Measurements from ENCODE around the gene PPIL3. TPM values are rescaled to one million over a fixed set of nuclear protein-coding genes. Genes with fewer than 3 reads are reported as not detected.

PPIL3 gene
- total RNA-seq (2022; extraction: Qiagen RNA extraction; ENCODE audit: low read depth) = 23.4 to 32.4 TPM (median 26.2 TPM) in 5 replicates

GRCh38 chr2:200888704-200889625, at the start of gene PPIL3, which contains the start of gene NIF3L1:
Gene PPIL3 (minus strand): TSS chr2:200889077. CDS start chr2:200887615, 1,462 bp downstream.
Gene NIF3L1 (plus strand): TSS chr2:200889371. CDS start chr2:200891944, 2,573 bp downstream.

GRCh38 chr2:200864176-200865034, 24.5 kb downstream of the PPIL3 start, which contains the start of gene CLK1:
Gene CLK1 (minus strand): TSS chr2:200864658. CDS start chr2:200861862, 2,796 bp downstream.

Other genes with a start within 250 kb of the PPIL3 start
- 345 to 728 TPM (median 398 TPM) in 5 replicates for gene BZW1, start 77.2 kb downstream of the PPIL3 start, total RNA-seq (2022; extraction: Qiagen RNA extraction; ENCODE audit: low read depth)
- gene CLK1, start 24.4 kb downstream of the PPIL3 start, total RNA-seq (2022; extraction: Qiagen RNA extraction; ENCODE audit: low read depth) = 36.0 to 52.1 TPM (median 41.7 TPM) in 5 replicates
- gene NIF3L1, start 294 bp upstream of the PPIL3 start, total RNA-seq (2022; extraction: Qiagen RNA extraction; ENCODE audit: low read depth) = 40.6 to 45.8 TPM (median 44.3 TPM) in 5 replicates
- gene ORC2, start 74.6 kb upstream of the PPIL3 start, total RNA-seq (2022; extraction: Qiagen RNA extraction; ENCODE audit: low read depth) = 14.2 to 16.2 TPM (median 14.8 TPM) in 5 replicates
- gene HYCC2, start 182.6 kb upstream of the PPIL3 start, total RNA-seq (2022; extraction: Qiagen RNA extraction; ENCODE audit: low read depth) = 3.1 to 4.6 TPM (median 3.7 TPM) in 5 replicates
- gene NDUFB3, start 182.9 kb upstream of the PPIL3 start, total RNA-seq (2022; extraction: Qiagen RNA extraction; ENCODE audit: low read depth) = 123 to 175 TPM (median 138 TPM) in 5 replicates
- gene CFLAR, start 227.1 kb upstream of the PPIL3 start, total RNA-seq (2022; extraction: Qiagen RNA extraction; ENCODE audit: low read depth) = 60.3 to 87.2 TPM (median 73.2 TPM) in 5 replicates